Measurements from ENCODE around the gene FBF1.
A peak's percentile ranks its signal among the peaks of the same experiment; 100 is the strongest.
"Not testable (repeated sequence)": the region's sequence is repeated elsewhere in the genome, so short reads cannot be mapped to it uniquely, and the experiment has no call there.

The FBF1 gene

GRCh38 chr17:75870228-75870627, 70.6 kb downstream of the FBF1 start:
- peak overlapping the region; percentile 93 to 94 for H3K18ac ChIP-seq (ENCODE audit: low read depth in 1 of 2, low read length in 2 of 2)
- H3K4ac ChIP-seq (ENCODE audit: low read depth in 1 of 2, low read length in 2 of 2): peak overlapping the region in 1 of 2 experiments; percentile 86
- not testable (repeated sequence) for H3K9me3 ChIP-seq (ENCODE audit: control insufficient read depth, low read length); H3K27me3 ChIP-seq (ENCODE audit: control insufficient read depth in 1 of 2, insufficient read depth in 1 of 2, low read length in 2 of 2); H2BK120ac ChIP-seq (ENCODE audit: low read depth, low read length); H3K4me2 ChIP-seq (ENCODE audit: low read length, poor library complexity, severe bottlenecking); H3K14ac ChIP-seq (ENCODE audit: low read length in 2 of 2); H3K79me1 ChIP-seq (replicated peaks; ENCODE audit: low read length, poor library complexity, severe bottlenecking); H2AK5ac ChIP-seq (ENCODE audit: low read length, severe bottlenecking); H3K23ac ChIP-seq (ENCODE audit: low read length in 2 of 2); H3K27ac ChIP-seq (ENCODE audit: low read length, poor library complexity, severe bottlenecking); H2BK5ac ChIP-seq (ENCODE audit: low read depth, low read length, poor library complexity, severe bottlenecking); H2AFZ ChIP-seq (ENCODE audit: low read depth, low read length); DNase-seq
- peak overlapping the region in 1 of 2 experiments; percentile 68 for H3K4me3 ChIP-seq (ENCODE audit: insufficient read depth in 1 of 2, low read depth in 1 of 2, low read length in 2 of 2)
- H3K36me3 ChIP-seq (ENCODE audit: control insufficient read depth in 1 of 2, insufficient read depth in 2 of 2, low read depth in 1 of 2, low read length in 2 of 2): peaks cover 12 to 18% of the 10 kb centered on the region in 2 experiments
- H3K4me1 ChIP-seq (ENCODE audit: control insufficient read depth, insufficient read depth, low read depth, low read length): peaks cover 18% of the 10 kb centered on the region
- H3K9ac ChIP-seq (ENCODE audit: low read length): peak overlapping the region; percentile 88
- H4K91ac ChIP-seq (ENCODE audit: low read length): peak overlapping the region; percentile 66
- H2BK15ac ChIP-seq (ENCODE audit: low read depth, poor library complexity, severe bottlenecking): peak overlapping the region; percentile 93
- WGBS: 98% methylated on average over 8 of the region's 10 CpGs
- H4K8ac ChIP-seq (ENCODE audit: low read length): peak overlapping the region; percentile 84
- peak overlapping the region; percentile 64 to 92 for H2BK12ac ChIP-seq (ENCODE audit: low read length in 2 of 2)

GRCh38 chr17:75869282-75870141, 71.3 kb downstream of the FBF1 start:
- H2AK5ac ChIP-seq (ENCODE audit: low read length, severe bottlenecking): peak overlapping the region; percentile 8
- 76% methylated on average over 23 of the region's 23 CpGs for WGBS
- peak overlapping the region; percentile 88 for H3K9ac ChIP-seq (ENCODE audit: low read length)

GRCh38 chr17:75868730-75869281, 72.0 kb downstream of the FBF1 start:
- H3K36me3 ChIP-seq (ENCODE audit: control insufficient read depth in 1 of 2, insufficient read depth in 2 of 2, low read depth in 1 of 2, low read length in 2 of 2); DNase-seq; H2AFZ ChIP-seq (ENCODE audit: low read depth, low read length); H3K27ac ChIP-seq (ENCODE audit: low read length, poor library complexity, severe bottlenecking); H3K27me3 ChIP-seq (ENCODE audit: control insufficient read depth in 1 of 2, insufficient read depth in 1 of 2, low read length in 2 of 2); H3K9me3 ChIP-seq (ENCODE audit: control insufficient read depth, low read length); H2AK5ac ChIP-seq (ENCODE audit: low read length, severe bottlenecking); H3K79me1 ChIP-seq (replicated peaks; ENCODE audit: low read length, poor library complexity, severe bottlenecking); H2BK15ac ChIP-seq (ENCODE audit: low read depth, poor library complexity, severe bottlenecking); H2BK5ac ChIP-seq (ENCODE audit: low read depth, low read length, poor library complexity, severe bottlenecking); H3K14ac ChIP-seq (ENCODE audit: low read length in 2 of 2); H3K23ac ChIP-seq (ENCODE audit: low read length in 2 of 2); H3K4me2 ChIP-seq (ENCODE audit: low read length, poor library complexity, severe bottlenecking): not testable (repeated sequence)
- peak overlapping the region in 1 of 2 experiments; percentile 87 for H2BK12ac ChIP-seq (ENCODE audit: low read length in 2 of 2)
- 96% methylated on average over 12 of the region's 12 CpGs for WGBS
- peak overlapping the region; percentile 18 for H4K91ac ChIP-seq (ENCODE audit: low read length)
- peak overlapping the region; percentile 98 for H2BK120ac ChIP-seq (ENCODE audit: low read depth, low read length)
- H3K4me1 ChIP-seq (ENCODE audit: control insufficient read depth, insufficient read depth, low read depth, low read length): peaks cover 21% of the 10 kb centered on the region
- H3K4me3 ChIP-seq (ENCODE audit: insufficient read depth in 1 of 2, low read depth in 1 of 2, low read length in 2 of 2): peak overlapping the region in 1 of 2 experiments; percentile 68
- peak overlapping the region in 1 of 2 experiments; percentile 11 for H3K4ac ChIP-seq (ENCODE audit: low read depth in 1 of 2, low read length in 2 of 2)
- H4K8ac ChIP-seq (ENCODE audit: low read length): peak overlapping the region; percentile 66
- peak overlapping the region; percentile 88 for H3K9ac ChIP-seq (ENCODE audit: low read length)
- peak overlapping the region in 1 of 2 experiments; percentile 37 for H3K18ac ChIP-seq (ENCODE audit: low read depth in 1 of 2, low read length in 2 of 2)

More at GRCh38 chr17:75869282-75870141, 71.3 kb downstream of the FBF1 start:
- Histone ChIP-seq H3K4me2 (ENCODE audit: low read length, poor library complexity, severe bottlenecking) (no peak overlapping the region), H3K36me3 (ENCODE audit: control insufficient read depth in 1 of 2, insufficient read depth in 2 of 2, low read depth in 1 of 2, low read length in 2 of 2) (peaks cover 5 to 11% of the 10 kb centered on the region in 2 experiments), H3K79me1 (replicated peaks; ENCODE audit: low read length, poor library complexity, severe bottlenecking) (peaks cover 5% of the 10 kb centered on the region), H3K4me3 (ENCODE audit: insufficient read depth in 1 of 2, low read depth in 1 of 2, low read length in 2 of 2) (peak overlapping the region in 1 of 2 experiments; percentile 68), H2BK5ac (ENCODE audit: low read depth, low read length, poor library complexity, severe bottlenecking) (no peak overlapping the region), H3K27ac (ENCODE audit: low read length, poor library complexity, severe bottlenecking) (no peak overlapping the region), H4K91ac (ENCODE audit: low read length) (peak overlapping the region; percentile 95), H2BK15ac (ENCODE audit: low read depth, poor library complexity, severe bottlenecking) (peak overlapping the region; percentile 78), H3K14ac (ENCODE audit: low read length in 2 of 2) (peak overlapping the region in 1 of 2 experiments; percentile 37), H3K18ac (ENCODE audit: low read depth in 1 of 2, low read length in 2 of 2) (peak overlapping the region; percentile 93 to 94), H3K4ac (ENCODE audit: low read depth in 1 of 2, low read length in 2 of 2) (peak overlapping the region; percentile 42 to 99), H2BK12ac (ENCODE audit: low read length in 2 of 2) (peak overlapping the region; percentile 87 to 92), H3K9me3 (ENCODE audit: control insufficient read depth, low read length) (no peaks in the 10 kb centered on the region), H3K23ac (ENCODE audit: low read length in 2 of 2) (no peak overlapping the region), H2AFZ (ENCODE audit: low read depth, low read length) (no peak overlapping the region), H4K8ac (ENCODE audit: low read length) (peak overlapping the region; percentile 93), H3K4me1 (ENCODE audit: control insufficient read depth, insufficient read depth, low read depth, low read length) (peaks cover 17% of the 10 kb centered on the region), H2BK120ac (ENCODE audit: low read depth, low read length) (peak overlapping the region; percentile 98), H3K27me3 (ENCODE audit: control insufficient read depth in 1 of 2, insufficient read depth in 1 of 2, low read length in 2 of 2) (no peaks in the 10 kb centered on the region)
- DNase-seq: peak; percentile 92

Measured in mesenchymal stem cell (in vitro differentiated cells and primary cell).